Occipital lobe (tissue), 3 donors: ENCODE results near the gene HAUS6. TPM values are rescaled to one million over a fixed set of nuclear protein-coding genes. Genes with fewer than 3 reads are reported as not detected.
A peak's percentile ranks its signal among the peaks of the same experiment; 100 is the strongest.
"Not testable (repeated sequence)": the region's sequence is repeated elsewhere in the genome, so short reads cannot be mapped to it uniquely, and the experiment has no call there.

Experiments
- DNase-seq: peaks from one replicate; lab custom pipeline; 2025; lab: John Stamatoyannopoulos, UW
- small RNA-seq: library from RNA; depleted of rRNA; stranded (forward); fragments of <200 nt; gene quantifications from one replicate; pipeline ENCODE3, GENCODE V24; 2014
- total RNA-seq: library from RNA; depleted of rRNA; stranded (reverse); fragments of >200 nt; gene quantifications from one replicate; pipeline ENCODE4 v1.2.3, GENCODE V29; 2014

HAUS6 gene
- total RNA-seq, 1 donor from 2014 or later: 32.8 TPM

GRCh38 chr9:19048966-19049916, 53.5 kb downstream of the HAUS6 start, which contains the start of gene RRAGA:
Gene RRAGA (plus strand): TSS chr9:19049427. CDS start chr9:19049660, 233 bp downstream.
- peak; percentile 94 for DNase-seq

DNA sequence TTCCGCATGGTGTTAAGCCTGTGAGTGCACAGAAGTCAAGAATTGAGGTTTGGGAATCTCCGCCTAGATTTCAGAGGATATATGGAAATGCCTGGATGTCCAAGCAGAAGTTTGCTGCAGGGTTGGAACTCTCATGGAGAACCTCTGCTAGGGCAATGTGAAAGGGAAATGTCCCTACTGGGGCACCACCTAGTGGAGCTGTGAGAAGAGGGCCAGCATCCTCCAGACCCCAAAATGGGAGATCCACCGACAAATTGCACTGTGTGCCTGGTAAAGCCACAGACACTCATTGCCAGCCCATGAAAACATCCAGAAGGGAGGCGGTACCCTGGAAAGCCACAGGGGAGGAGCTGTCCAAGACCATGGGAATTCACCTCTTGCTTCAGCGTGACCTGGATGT, 66.1 kb downstream of the HAUS6 start:
- DNase-seq: no peak

DNA sequence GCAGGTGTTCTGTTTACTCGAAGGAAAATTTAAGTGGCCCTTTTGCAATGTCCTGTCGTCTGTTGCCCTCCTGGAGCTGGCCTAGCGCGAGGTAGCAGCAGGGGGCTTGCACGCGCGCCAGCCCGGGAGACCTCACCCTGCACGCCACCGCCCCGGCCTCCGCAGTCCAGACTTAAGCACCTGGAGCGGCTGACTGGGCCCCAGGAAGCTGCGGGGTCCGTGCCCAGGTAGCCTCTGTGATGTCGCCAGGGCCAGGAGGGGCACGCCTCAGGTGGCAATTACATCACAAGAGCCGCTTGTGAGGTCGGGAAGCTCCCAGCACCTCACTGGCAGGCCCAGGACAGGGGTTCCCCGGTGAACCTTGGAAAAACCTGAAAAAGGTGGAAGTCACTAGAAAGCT, 69.7 kb downstream of the HAUS6 start, which contains the start of gene SAXO1:
Gene SAXO1, minus strand, starts transcription at position 195 of the 400 bp plus-strand sequence. CDS start 301 bp downstream, outside the sequence.
- DNase-seq: no peak

GRCh38 chr9:19032406-19032805, 70.3 kb downstream of the HAUS6 start:
- DNase-seq: no peak

- DNase-seq: no peak
Measured at GRCh38 chr9:19030899-19031298, 71.8 kb downstream of the HAUS6 start.

GRCh38 chr9:19028835-19029451, 73.8 kb downstream of the HAUS6 start:
- DNase-seq: no peak

DNA sequence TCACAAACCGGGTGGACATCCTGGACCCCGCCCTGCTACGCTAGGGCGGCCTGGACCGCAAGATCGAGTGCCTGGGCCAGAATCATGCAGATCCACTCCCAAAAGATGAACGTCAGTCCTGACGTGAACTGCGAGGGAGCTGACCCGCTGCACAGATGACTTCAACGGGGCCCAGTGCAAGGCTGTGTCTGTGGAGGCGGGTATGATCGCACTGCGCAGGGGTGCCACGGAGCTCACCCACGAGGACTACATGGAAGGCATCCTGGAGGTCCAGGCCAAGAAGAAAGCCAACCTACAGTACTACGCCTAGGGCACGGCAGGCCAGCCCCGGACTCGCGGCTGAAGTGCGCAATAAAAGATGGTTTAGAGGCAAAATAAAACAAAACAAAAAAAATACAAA, 74.9 kb downstream of the HAUS6 start:
- DNase-seq: no peak

DNA sequence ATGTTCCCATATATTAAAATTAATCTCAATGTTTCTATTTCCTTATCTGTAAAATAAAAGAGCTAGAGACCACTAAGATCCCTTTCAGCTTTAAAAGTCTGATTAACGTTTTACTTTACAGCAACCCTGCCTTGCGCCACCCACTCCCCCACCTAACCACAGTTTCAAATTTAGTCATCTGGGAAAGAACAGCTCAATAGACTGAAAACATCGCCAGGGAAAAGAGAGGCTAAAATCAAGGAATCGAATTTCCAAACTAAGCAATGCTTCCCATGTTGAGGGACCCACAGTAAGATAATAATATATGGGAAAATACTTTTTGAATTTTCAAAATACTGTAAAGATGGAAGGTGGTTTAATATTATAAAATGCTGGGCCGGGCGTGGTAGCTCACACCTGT, 76.3 kb downstream of the HAUS6 start:
- DNase-seq: no peak

DNA sequence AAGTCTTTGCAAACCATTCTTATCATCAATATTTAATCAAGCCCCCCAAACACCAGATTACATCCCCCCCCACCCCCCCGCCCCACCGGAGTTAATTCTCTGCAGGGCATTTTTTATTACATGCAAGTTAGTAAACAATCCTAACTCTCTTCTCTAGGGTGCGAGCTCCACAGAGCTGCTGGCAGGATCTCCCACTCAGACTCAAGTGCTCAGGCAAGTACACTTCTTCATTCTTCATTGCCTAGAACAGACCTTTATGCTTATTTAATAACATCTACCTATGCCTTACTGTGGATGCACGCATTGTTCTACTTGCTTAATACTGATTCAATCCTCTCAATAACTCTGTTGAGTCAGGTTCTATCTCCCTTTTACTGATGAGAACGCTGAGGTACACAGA, 79.6 kb downstream of the HAUS6 start:
- DNase-seq: no peak

DNA sequence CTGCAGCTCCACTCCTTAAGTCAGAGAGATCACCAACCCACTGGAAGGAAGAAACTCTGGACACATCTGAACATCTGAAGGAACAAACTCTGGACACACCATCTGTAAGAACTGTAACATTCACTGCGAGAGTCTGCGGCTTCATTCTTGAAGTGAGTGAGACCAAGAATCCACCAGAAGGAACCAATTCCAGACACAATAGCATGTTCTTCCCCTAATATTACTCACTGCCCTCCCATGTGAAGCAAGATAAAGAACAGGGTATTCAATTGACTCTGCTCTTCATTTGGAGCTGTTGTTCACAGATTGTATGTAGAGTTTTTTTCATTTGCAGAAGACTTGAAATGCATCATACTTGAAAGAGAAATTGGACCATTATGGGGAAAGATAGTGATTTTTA, 80.5 kb downstream of the HAUS6 start:
- DNase-seq: no peak

GRCh38 chr9:19021649-19022048, 81.1 kb downstream of the HAUS6 start:
- not testable (repeated sequence) for DNase-seq

GRCh38 chr9:19020886-19021455, 81.7 kb downstream of the HAUS6 start:
- no peak for DNase-seq

DNA sequence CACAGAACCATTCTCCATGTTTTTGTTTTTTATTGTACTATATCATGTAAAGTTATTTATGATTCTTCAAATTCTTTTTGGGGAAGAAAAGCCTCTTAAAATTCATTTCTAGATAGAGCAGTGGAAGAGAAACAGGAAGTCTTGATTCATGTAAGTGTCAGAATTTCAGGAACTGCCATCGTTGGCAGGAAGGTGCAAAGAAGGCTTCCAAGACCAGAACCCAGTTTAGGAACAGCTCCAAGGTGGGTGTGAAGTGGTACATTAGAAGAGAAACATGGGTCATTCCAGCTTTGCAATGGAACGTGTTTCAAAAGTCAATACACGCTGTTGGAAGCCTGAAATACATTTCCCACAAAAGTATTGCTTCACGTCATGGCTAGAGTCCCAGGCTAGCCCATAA, 84.5 kb downstream of the HAUS6 start:
- no peak for DNase-seq

GRCh38 chr9:19009391-19009965, 93.2 kb downstream of the HAUS6 start:
- no peak for DNase-seq

Small RNA genes within 50 kb of the gene (small RNA-seq; reads per million reads assigned to genes)
- gene RF00019 (not detected), gene RNU6-264P (not detected), gene SCARNA8 (8.7 reads per million, percentile 92 among the genes with 10 or more reads in this experiment)

Other genes with a start within 250 kb of the HAUS6 start
- not detected for gene SAXO1, start 69.7 kb downstream of the HAUS6 start, total RNA-seq
- gene RRAGA, start 53.5 kb downstream of the HAUS6 start, total RNA-seq: 56.1 TPM
- gene PLIN2, start 24.6 kb upstream of the HAUS6 start, total RNA-seq: 17.2 TPM
- gene DENND4C, start 127.8 kb upstream of the HAUS6 start, total RNA-seq: 118 TPM